Progenitor cell of endocrine pancreas (in vitro differentiated cells): ENCODE results near the gene GPR78. TPM values are rescaled to one million over a fixed set of nuclear protein-coding genes. Genes with fewer than 3 reads are reported as not detected.

ENCODE experiments used
- DNase-seq: peaks from one replicate; pipeline ENCODE4 v3.0.0; 2021; ENCODE audit warnings: low spot score; ENCODE audit not compliant: unreplicated experiment
- H3K27ac Mint-ChIP-seq: 2 replicates; pipeline ENCODE4 v1.8.0; 2021; ENCODE audit warnings: mild to moderate bottlenecking, moderate library complexity, mixed read lengths
- H3K27me3 Mint-ChIP-seq: 2 replicates; pipeline ENCODE4 v1.8.0; 2021; ENCODE audit warnings: mixed read lengths
- H3K36me3 Mint-ChIP-seq: 2 replicates; pipeline ENCODE4 v1.8.0; 2022; ENCODE audit warnings: mixed read lengths; ENCODE audit not compliant: insufficient read depth
- H3K4me1 Mint-ChIP-seq: 2 replicates; pipeline ENCODE4 v1.8.0; 2021; ENCODE audit warnings: low read depth, mixed read lengths
- H3K4me3 Mint-ChIP-seq: 2 replicates; pipeline ENCODE4 v1.8.0; 2021; ENCODE audit warnings: low read depth, mild to moderate bottlenecking, moderate library complexity, mixed read lengths
- H3K9me3 Mint-ChIP-seq: 2 replicates; pipeline ENCODE4 v1.8.0; 2021; ENCODE audit warnings: low read depth, mixed read lengths
- total RNA-seq: library from RNA; stranded (reverse); gene quantifications from 2 replicates; pipeline ENCODE4 v1.2.1, GENCODE V29; 2021
- TF ChIP-seq, protein P1 (sequence below): fragments of 200-600 bp; sonication (generic); IDR thresholded peaks from one replicate; pipeline ENCODE4 v1.5.0; 2021; ENCODE audit warnings: antibody characterized with exemption, mild to moderate bottlenecking; ENCODE audit not compliant: unreplicated experiment

GPR78 gene
- total RNA-seq, 1 donor from 2014 or later, result 0.31 TPM

DNA sequence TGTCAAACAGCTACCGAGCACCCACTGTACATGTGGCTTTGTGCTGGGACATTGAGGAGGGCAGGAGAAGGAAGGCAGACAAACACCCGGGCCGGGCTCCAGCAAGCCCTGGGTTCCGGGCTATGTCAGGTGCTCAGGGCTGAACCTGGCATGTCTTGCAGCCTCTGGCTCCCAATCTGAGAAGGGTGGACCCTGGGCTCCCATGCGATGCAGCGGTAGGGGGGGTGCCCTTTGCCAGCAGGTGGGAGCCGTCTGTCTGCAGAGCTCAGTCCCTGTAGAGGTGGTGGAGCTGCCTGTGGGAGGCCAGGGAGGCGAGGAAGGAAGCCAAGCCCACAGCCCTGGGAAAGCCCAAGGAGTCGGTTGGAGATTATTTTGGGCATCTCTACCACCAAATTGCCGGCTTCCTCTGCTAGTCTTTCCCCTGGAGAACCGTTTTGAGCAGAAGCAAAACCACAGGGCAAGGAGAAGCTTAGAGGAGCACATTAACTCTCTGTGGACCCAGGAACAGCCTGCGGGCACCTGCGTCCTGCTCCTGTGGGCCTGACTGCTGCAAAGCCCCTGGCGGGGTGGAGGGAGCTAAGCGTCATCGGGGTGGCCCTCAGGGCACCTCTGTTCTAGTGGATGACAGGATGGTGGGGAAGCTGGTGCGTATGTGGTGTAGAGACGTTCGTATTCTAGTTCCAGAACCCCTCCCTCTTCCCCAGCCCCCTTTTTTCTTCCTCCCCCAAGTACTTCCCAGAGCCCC, 22.7 kb downstream of the GPR78 start:
- Mint-ChIP-seq H3K27me3 (peaks cover 4% of the 10 kb centered on the region), H3K36me3 (no peaks in the 10 kb centered on the region), H3K4me3 (no peak overlapping the region), H3K9me3 (no peaks in the 10 kb centered on the region), H3K27ac (no peak overlapping the region), H3K4me1 (no peaks in the 10 kb centered on the region)
- no peak for DNase-seq
- TF ChIP-seq, protein P1, sequence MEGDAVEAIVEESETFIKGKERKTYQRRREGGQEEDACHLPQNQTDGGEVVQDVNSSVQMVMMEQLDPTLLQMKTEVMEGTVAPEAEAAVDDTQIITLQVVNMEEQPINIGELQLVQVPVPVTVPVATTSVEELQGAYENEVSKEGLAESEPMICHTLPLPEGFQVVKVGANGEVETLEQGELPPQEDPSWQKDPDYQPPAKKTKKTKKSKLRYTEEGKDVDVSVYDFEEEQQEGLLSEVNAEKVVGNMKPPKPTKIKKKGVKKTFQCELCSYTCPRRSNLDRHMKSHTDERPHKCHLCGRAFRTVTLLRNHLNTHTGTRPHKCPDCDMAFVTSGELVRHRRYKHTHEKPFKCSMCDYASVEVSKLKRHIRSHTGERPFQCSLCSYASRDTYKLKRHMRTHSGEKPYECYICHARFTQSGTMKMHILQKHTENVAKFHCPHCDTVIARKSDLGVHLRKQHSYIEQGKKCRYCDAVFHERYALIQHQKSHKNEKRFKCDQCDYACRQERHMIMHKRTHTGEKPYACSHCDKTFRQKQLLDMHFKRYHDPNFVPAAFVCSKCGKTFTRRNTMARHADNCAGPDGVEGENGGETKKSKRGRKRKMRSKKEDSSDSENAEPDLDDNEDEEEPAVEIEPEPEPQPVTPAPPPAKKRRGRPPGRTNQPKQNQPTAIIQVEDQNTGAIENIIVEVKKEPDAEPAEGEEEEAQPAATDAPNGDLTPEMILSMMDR, result no peak

DNA sequence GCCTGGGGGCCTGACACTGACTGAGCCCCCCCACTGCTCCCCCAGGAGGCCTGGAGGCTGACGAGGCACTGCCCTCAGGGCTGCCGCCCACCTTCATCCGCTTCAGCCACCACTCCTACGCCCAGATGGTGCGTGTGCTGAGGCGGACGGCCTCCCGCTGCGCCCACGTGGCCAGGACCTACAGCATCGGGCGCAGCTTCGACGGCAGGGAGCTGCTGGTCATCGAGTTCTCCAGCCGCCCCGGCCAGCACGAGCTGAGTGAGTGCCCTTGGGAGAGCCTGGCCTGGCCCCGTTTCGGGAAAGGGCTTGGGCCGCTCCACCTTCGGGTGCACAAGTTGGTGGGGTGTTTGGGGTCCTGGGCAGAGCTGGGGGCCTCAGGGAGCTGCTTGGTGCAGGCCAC, 23.7 kb downstream of the GPR78 start:
- Mint-ChIP-seq H3K36me3 (no peaks in the 10 kb centered on the region), H3K27ac (no peak overlapping the region)
- TF ChIP-seq, protein P1, result no peak

DNA sequence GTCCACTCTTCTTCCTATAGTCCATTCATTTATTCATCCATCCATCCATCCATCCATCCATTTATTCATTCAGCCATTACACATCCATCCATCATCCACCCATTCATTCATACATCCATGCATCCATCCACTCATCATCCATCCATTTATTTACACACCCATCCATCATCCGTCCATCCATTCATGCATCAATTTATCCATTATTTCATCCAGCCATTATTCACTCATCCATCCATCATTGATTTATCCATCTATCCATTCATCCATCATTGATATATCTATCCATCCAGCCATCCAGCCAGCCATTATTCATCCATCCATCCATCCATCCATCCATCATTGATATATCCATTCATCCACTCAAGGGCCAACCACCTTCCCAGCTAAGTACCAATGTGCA, 25.1 kb downstream of the GPR78 start:
- TF ChIP-seq, protein P1, result no peak
- Mint-ChIP-seq H3K36me3 (no peaks in the 10 kb centered on the region), H3K27ac (no peak overlapping the region), H3K4me1 (no peaks in the 10 kb centered on the region), H3K9me3 (no peaks in the 10 kb centered on the region), H3K27me3 (peaks cover 20% of the 10 kb centered on the region), H3K4me3 (no peak overlapping the region)
- DNase-seq, result no peak

More for the DNA sequence above, 23.7 kb downstream of the GPR78 start:
- Mint-ChIP-seq H3K4me1 (no peaks in the 10 kb centered on the region), H3K9me3 (no peaks in the 10 kb centered on the region), H3K27me3 (peaks cover 9% of the 10 kb centered on the region), H3K4me3 (no peak overlapping the region)
- DNase-seq, result no peak

DNA sequence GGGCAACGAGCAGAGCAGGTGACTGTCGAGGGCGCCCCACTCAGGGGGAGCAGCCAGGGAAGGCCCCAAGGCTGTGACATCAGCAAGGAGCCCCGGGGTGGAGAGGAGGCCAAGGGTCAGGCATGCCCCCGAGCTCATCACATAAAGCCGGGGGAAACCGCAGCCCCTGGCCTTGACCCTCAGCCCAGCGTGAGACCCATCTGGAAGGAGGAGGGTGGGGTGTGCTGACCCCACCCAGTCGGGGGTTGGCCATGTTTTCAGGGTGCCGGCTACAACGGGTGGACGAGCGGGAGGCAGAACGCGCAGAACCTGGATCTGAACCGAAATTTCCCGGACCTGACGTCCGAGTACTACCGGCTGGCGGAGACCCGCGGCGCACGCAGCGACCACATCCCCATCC, 26.3 kb downstream of the GPR78 start:
- H3K36me3 Mint-ChIP-seq, result no peaks in the 10 kb centered on the region
- H3K9me3 Mint-ChIP-seq, result no peaks in the 10 kb centered on the region
- H3K27ac Mint-ChIP-seq, result no peak overlapping the region
- H3K4me3 Mint-ChIP-seq, result no peak overlapping the region
- peaks cover 25% of the 10 kb centered on the region for H3K27me3 Mint-ChIP-seq
- DNase-seq, result no peak
- H3K4me1 Mint-ChIP-seq, result no peaks in the 10 kb centered on the region
- TF ChIP-seq, protein P1, result no peak

DNA sequence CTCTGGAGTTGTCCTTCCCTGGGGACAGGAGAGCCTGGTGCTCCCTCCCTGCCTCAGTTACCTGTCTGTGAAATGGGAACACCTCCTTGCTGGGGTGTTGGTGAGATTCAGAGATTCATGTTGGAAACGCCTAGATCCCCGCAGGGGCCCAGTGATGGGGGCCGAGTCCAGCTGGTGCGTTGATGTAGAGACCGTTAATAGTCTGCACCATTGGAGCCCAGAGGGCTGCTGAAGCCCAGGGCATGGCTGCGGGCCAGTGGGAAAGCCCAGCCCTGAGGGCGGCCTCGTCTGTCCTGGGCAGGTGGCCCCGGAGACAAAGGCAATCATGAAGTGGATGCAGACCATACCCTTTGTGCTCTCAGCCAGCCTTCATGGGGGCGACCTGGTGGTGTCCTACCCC, 26.8 kb downstream of the GPR78 start:
- no peaks in the 10 kb centered on the region for H3K9me3 Mint-ChIP-seq
- DNase-seq, result no peak

More for the DNA sequence above, 26.8 kb downstream of the GPR78 start:
- H3K36me3 Mint-ChIP-seq, result no peaks in the 10 kb centered on the region
- no peak overlapping the region for H3K27ac Mint-ChIP-seq
- peaks cover 28% of the 10 kb centered on the region for H3K27me3 Mint-ChIP-seq
- H3K4me1 Mint-ChIP-seq, result no peaks in the 10 kb centered on the region
- TF ChIP-seq, protein P1, result no peak
- H3K4me3 Mint-ChIP-seq, result no peak overlapping the region
